HG03108 (cell line): ENCODE measurements around the gene COQ5.
"Not testable (repeated sequence)": the region's sequence is repeated elsewhere in the genome, so short reads cannot be mapped to it uniquely, and the experiment has no call there.

Experiments
- ATAC-seq: cut with Tn5 transposase; IDR thresholded peaks from one replicate; pipeline ENCODE4 v1.9.1; 2021; ENCODE audit warnings: moderate library complexity; ENCODE audit not compliant: unreplicated experiment

COQ5 gene

GRCh38 chr12:120528861-120529525, at the start of gene COQ5:
Gene COQ5 (minus strand): TSS chr12:120529158. CDS start chr12:120529141, 17 bp downstream.
- peak; percentile 67 for ATAC-seq

GRCh38 chr12:120574106-120574505, 45.1 kb upstream of the COQ5 start:
- ATAC-seq = no peak

- ATAC-seq = no peak
These were observed 44.6 kb upstream of the COQ5 start for GRCh38 chr12:120573560-120573959.

GRCh38 chr12:120571299-120571698, 42.3 kb upstream of the COQ5 start:
- no peak for ATAC-seq

- no peak for ATAC-seq
These were observed 34.5 kb upstream of the COQ5 start for GRCh38 chr12:120563495-120563894.

GRCh38 chr12:120562906-120563305, 33.9 kb upstream of the COQ5 start:
- no peak for ATAC-seq

GRCh38 chr12:120557589-120557988, 28.6 kb upstream of the COQ5 start:
- ATAC-seq = no peak

GRCh38 chr12:120554678-120555077, 25.7 kb upstream of the COQ5 start:
- no peak for ATAC-seq

GRCh38 chr12:120546050-120546386, 17.1 kb upstream of the COQ5 start:
- ATAC-seq = no peak

GRCh38 chr12:120544691-120545090, 15.7 kb upstream of the COQ5 start:
- ATAC-seq = no peak

- no peak for ATAC-seq
These were observed 13.2 kb upstream of the COQ5 start for GRCh38 chr12:120542166-120542565.

- no peak for ATAC-seq
These were observed 11.5 kb upstream of the COQ5 start for GRCh38 chr12:120540445-120540844.

GRCh38 chr12:120539303-120539702, 10.3 kb upstream of the COQ5 start:
- ATAC-seq = no peak

- no peak for ATAC-seq
These were observed 9.6 kb upstream of the COQ5 start for GRCh38 chr12:120538281-120539156.

- no peak for ATAC-seq
These were observed 8.9 kb upstream of the COQ5 start for GRCh38 chr12:120537856-120538220.

- no peak for ATAC-seq
These were observed 7.3 kb upstream of the COQ5 start for GRCh38 chr12:120536064-120536791.

- ATAC-seq = peak; percentile 18
These were observed 6.0 kb upstream of the COQ5 start for GRCh38 chr12:120534703-120535655.

- ATAC-seq = peak; percentile 53
These were observed 5.3 kb upstream of the COQ5 start, which contains the start of gene RNF10 for GRCh38 chr12:120534203-120534702. Gene RNF10 (plus strand): TSS chr12:120534356. CDS start chr12:120534812, 456 bp downstream.

- no peak for ATAC-seq
These were observed 3.8 kb upstream of the COQ5 start for GRCh38 chr12:120532701-120533238.

GRCh38 chr12:120530418-120530761, 1.4 kb upstream of the COQ5 start:
- ATAC-seq = not testable (repeated sequence)
